ENCODE data around the gene EHMT1.

- TF ChIP-seq CTCF (IDR thresholded peaks at IDR 0.05; ENCODE audit: insufficient read depth, low read length, poor library complexity, severe bottlenecking) (no peak), EZH2phosphoT487 (conservative IDR thresholded peaks at IDR 0.05; ENCODE audit: low read length) (no peak)
Measured at GRCh38 chr9:137590469-137591383, 28.1 kb upstream of the EHMT1 start, which contains the start of gene ZMYND19.

All from SU-DHL-6 (cell line).